SW 1271 (cell line): ENCODE measurements around the gene ZNF385B.

Experiments
- DNase-seq, 2 experiments: peaks; one replicate each; lab custom pipeline; 2025; lab: John Stamatoyannopoulos, UW

ZNF385B gene

GRCh38 chr2:179856205-179856604, 5.2 kb downstream of the ZNF385B start:
- DNase-seq: no peak

- DNase-seq: no peak
These were observed 5.7 kb downstream of the ZNF385B start for GRCh38 chr2:179855673-179856072.

GRCh38 chr2:179854891-179855290, 6.5 kb downstream of the ZNF385B start:
- no peak for DNase-seq

GRCh38 chr2:179853108-179853507, 8.3 kb downstream of the ZNF385B start:
- DNase-seq: no peak

GRCh38 chr2:179850188-179850587, 11.2 kb downstream of the ZNF385B start:
- DNase-seq: no peak

- DNase-seq: no peak
These were observed 11.7 kb downstream of the ZNF385B start for GRCh38 chr2:179849719-179850118.

GRCh38 chr2:179843541-179843940, 17.9 kb downstream of the ZNF385B start:
- no peak for DNase-seq

GRCh38 chr2:179842498-179843153, 18.8 kb downstream of the ZNF385B start:
- peak in 1 of 2 experiments; percentile 9 for DNase-seq

GRCh38 chr2:179840840-179841239, 20.6 kb downstream of the ZNF385B start:
- no peak for DNase-seq

- DNase-seq: no peak
These were observed 24.0 kb downstream of the ZNF385B start for GRCh38 chr2:179837408-179837807.

GRCh38 chr2:179830043-179830787, 31.2 kb downstream of the ZNF385B start:
- no peak for DNase-seq

- DNase-seq: no peak
These were observed 35.1 kb downstream of the ZNF385B start for GRCh38 chr2:179826297-179826696.

GRCh38 chr2:179825494-179825893, 35.9 kb downstream of the ZNF385B start:
- DNase-seq: no peak

- no peak for DNase-seq
These were observed 36.5 kb downstream of the ZNF385B start for GRCh38 chr2:179824961-179825360.

- no peak for DNase-seq
These were observed 38.9 kb downstream of the ZNF385B start for GRCh38 chr2:179822540-179822939.

GRCh38 chr2:179818546-179818945, 42.9 kb downstream of the ZNF385B start:
- no peak for DNase-seq

- DNase-seq: no peak
These were observed 44.1 kb downstream of the ZNF385B start for GRCh38 chr2:179817181-179817841.

- no peak for DNase-seq
These were observed 47.4 kb downstream of the ZNF385B start for GRCh38 chr2:179814050-179814449.

- DNase-seq: no peak
These were observed 48.9 kb downstream of the ZNF385B start for GRCh38 chr2:179812501-179812900.

- DNase-seq: no peak
These were observed 50.4 kb downstream of the ZNF385B start for GRCh38 chr2:179811042-179811441.

- DNase-seq: no peak
These were observed 51.8 kb downstream of the ZNF385B start for GRCh38 chr2:179809606-179810005.

- DNase-seq: no peak
These were observed 56.4 kb downstream of the ZNF385B start for GRCh38 chr2:179805001-179805400.

GRCh38 chr2:179804206-179804605, 57.2 kb downstream of the ZNF385B start:
- DNase-seq: no peak
